Activated CD4-positive, CD25-positive, alpha-beta regulatory T cell treated with anti-CD3 and anti-CD28 coated beads, Interleukin-2, amount 50 U/mL, for 16 hours (primary cell): Measurements from ENCODE around the gene NRAP.

Source experiments
- DNase-seq: peaks from one replicate; pipeline ENCODE4 v3.0.0-alpha.2; 2020; ENCODE audit warnings: low read depth, low spot score

NRAP gene

DNA sequence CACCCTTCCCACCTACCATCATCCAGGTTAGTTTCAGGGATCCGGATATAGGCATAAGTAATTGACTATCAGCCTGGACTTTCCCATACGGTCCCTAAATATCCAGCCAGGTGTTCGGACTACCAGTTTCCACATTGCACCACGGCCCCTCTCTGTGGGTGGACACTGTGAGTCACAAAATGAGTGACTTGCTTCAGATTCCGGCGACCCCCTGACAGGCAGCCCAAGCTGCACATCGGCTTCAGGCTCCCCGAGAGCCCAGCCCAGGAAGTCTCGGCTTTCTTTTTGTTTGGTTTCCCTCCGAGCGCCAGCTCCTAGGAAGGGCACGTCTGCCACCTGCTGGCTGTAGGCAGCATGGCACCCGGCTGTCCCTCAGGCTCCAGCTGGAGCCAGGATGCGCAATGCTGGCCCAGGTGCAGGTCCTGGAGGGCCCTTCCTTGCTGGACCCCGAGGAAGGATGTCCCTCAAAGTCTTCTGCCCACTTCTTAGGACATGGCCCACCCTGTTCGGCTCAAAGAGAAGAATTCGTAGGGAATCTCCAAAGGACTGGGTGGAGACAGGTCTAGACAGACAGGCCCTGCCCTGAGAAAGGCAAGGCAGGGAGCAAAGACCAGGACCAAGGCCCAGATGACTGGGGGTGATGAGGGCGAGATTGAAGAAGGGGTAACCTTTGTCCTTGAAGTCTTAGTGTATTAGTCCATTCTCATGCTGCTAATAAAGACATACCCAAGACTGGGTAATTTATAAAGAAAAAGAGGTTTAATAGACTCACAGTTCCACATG lies 100.3 kb downstream of the NRAP start:
- peak; percentile 24 for DNase-seq

DNA sequence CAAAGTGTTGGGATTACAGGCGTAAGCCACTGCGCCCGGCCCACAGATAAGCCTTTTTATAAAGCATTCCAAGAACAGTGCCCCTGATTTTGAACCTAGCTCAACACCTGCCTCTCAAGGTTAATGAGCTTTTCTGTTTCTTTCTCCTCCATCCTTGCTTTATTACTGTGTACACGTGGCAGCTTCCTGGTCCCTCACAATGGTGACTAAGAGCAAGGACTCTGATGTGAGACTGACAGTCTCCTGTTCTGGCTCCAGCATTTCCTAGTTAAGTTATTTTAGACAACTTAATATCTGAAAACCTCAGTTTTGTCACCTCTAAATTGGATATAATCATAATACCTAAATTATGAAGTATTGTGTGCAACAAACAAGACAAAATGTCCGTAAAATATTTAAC lies 101.1 kb downstream of the NRAP start:
- DNase-seq = no peak

DNA sequence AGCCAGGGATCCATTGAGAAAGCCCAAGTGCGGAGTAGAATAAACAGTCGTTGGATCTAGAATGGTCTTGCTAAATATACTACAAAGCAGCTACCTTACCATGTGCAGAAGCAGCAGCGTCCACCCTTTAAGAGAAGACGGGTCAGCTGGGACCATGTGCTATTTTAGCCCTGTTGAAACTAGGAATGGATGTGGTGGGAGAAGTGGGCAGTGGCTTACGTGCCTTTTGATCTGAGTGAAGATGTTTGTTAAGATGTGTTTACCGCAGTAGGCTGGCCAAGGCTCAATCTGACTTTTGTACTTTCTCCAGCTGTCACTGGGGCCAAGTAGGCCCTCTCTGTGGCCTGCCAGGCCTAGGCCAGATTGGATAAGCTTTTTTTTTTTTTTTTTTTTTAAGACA lies 101.8 kb downstream of the NRAP start:
- DNase-seq = no peak

DNA sequence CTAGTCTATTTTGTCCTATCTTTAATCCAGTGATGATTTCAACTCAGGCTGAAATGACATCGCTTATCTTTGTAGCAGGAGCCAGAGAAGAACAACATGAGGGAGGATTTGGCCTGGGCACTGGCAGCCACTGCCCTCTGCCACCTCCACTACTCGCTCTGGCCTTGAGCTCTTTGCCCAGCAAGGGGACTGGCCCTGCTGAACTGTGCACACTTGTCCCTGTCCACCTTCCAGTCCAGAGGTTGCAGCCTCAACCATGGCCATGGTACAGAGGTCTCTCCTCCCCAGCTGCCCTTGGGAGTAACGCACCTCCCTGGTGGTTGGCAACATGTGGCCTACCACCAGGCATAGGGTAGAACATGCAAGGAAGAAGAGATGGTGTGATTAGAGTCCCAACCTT lies 102.6 kb downstream of the NRAP start:
- DNase-seq = no peak

DNA sequence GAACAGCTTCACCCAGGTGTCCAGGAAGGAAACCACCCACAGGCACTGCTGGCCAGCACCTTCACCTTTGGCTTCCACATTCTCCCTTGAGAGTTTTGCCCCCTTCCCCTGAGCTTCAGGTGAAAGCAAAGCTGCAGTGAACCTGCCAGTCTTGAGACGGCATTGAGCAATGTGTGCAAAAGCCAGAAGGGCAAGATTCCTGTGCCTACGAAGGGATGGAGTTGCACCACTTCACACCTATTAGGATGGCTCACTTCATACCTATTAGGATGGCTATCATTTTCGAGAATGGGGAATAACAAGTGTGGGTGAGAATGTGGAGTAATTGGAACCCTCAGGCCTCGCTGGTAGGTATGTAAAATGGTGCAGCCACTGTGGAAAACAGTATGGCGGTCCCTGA lies 103.8 kb downstream of the NRAP start:
- DNase-seq = no peak

DNA sequence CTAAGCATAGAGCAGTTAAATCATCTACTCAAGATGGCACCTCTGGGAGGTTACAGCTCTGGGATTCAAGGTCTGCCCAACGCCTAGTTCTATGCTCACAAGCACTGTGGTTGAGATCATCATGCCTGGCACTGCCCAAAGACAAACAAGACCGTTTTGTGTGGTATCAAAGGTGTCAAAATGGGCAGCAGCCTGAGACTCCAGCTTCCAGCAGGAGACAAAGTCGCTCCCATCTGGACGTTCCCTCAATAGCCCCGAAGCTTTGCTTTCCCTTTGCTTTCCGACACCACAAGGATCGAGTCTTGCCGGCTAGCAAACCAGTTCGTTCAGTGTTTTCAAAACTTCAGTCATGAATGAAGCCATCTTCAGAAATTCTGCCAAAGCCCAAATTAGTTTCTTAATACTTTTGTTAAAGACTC lies 105.9 kb downstream of the NRAP start:
- DNase-seq = no peak

DNA sequence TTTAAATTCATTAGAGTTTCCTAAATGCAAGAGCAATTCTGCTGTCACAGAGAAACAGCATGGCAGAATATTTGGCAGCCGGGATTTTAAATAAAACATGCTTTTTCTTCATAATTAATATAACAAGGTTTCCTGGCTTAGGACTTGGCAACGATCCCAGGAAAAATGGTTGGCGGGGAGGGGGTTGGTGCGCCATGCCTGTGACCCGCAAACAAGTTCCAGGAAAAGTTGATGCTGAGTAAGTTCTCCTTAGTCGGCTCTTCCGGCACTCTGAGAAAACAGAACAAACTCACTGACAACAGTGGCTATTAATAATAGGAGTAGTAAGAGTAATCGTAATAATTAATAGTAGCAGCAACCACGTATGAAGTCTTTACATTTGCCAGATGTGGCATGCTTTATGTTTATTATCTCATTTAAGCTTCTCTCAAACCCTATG lies 106.4 kb downstream of the NRAP start:
- DNase-seq = no peak

DNA sequence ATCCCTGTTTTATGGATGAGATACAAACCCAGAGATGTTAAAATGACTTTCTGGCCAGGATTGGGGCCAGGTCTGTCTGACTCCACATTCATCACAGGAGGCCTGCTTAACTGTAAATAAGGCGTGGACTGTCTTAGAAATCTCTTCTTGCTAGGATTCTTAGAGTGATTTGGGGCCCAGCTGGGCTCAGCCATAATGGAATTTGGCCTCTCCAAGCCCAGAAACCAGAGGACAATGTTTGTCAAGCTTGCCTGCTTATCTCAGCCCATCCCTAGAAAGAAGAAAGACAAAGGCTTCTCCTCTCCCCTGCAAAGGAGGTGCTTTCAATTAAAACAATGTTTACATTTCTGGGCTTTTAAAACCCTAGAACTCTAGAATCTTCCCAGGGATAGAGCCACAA lies 108.1 kb downstream of the NRAP start:
- no peak for DNase-seq

DNA sequence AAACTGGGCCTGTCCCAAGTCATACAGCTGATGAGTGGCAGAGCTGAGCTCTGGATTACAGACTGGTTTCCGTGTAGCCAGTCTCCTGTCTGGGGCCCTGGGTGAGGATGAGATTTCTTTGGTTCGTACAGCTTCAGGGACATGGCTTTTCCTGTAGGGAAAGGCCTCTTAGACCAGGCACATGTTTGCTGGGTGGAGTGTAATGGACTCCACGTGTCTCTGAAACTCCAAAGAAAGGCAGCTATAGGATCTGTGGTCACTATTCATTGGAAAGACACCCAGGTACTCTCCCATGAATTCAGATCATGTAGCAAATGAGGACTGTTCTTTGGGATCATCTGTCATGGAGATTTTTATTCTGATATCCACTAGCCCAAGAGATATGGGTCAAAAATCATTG lies 108.6 kb downstream of the NRAP start:
- DNase-seq = no peak

DNA sequence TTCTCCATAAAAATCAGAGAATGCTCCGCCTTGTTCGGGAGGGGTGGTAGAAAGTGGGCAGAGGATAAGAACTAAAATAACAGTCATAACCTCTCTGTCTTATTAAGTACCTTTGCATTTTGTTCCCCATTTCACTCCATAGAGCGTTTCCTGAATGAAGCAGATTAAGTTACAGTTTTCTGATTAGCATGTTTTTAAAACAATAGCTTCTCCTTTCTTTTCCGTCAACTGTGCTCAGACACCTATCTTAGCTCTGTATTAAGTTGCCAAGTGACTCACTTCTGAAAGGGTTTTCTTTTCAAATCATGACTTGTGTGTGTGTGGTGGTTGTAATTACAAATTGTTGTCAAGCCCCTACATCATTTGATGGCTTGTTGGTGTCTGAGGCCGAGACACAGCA lies 109.6 kb downstream of the NRAP start:
- no peak for DNase-seq

DNA sequence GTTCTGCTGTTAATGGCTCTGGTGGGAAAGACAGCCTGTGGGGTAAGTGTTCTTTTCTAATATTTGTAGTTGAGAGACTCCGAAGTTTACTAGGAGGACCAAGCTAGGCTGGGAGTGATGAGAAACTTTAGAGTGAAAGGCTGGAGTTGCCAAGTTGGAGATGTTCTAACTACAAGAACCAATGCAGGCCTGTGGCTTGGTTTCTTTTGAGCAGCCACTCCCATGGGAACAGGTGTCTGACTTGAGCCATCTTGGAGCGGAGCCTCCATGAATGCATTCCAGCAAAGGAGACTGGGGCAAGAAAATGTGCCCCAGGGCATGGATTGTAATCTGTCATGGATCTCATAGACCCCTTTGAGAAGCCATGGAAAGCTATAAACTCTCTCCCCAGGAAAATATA lies 110.7 kb downstream of the NRAP start:
- no peak for DNase-seq

DNA sequence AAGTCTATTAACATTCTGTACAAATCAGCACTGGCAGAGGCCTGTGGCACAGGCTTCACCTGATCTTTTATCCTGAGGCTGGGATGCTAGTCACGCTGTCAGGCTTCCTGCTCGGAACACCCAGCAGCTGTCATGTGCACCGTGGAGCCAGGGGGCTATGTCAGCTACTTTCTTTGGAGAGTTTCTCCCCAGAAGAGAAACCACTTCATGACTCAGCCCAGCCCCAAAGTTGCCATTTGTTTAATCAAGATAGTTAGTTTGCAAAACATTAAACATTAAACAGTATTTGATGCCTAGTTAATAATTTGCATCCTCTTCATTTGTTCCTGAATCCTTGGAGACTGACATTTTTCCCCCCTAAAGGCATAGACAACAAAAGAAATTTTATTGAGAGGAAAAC lies 111.1 kb downstream of the NRAP start, which contains the start of gene HABP2:
Gene HABP2, plus strand, starts transcription at position 353 of the 400 bp plus-strand sequence. CDS start 69 bp downstream, outside the sequence.
- no peak for DNase-seq

DNA sequence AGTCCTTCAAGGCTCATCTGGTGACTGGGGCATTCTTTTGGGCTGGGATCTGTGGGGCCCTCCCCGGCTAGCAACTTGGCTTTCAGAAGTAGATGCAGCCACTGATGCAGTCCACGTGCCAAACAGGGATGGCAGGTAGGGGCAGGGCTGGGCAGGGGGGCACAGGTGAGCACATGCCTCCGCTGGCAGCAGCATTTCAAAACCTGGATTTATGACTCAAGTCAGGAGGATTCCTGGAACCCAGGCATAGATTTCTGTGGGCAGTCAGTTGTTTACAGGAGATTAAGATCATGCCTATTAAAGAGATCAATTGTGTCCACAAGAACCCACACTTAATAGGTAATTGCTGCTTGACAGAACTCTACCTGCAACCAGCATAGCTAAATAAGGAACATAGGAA lies 111.8 kb downstream of the NRAP start:
- no peak for DNase-seq

DNA sequence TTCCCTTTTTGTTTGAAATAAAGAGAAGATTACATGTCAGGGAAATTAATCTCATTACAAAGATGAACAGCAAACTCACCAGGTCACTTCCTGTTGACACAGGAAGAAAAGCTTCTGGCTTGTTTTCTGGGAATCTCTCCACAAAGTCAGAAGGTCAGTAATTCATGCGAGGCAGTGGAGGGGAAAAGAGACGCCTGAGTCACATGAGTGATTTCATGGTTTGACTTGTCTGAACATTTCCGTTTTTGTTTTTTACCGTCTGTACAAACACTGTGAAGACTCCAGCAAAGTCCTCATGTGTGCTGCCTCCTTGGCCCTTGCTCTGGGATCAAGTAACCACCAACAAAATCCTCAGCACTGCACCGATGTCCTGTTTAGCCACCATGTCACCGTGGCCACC lies 113.5 kb downstream of the NRAP start:
- no peak for DNase-seq

DNA sequence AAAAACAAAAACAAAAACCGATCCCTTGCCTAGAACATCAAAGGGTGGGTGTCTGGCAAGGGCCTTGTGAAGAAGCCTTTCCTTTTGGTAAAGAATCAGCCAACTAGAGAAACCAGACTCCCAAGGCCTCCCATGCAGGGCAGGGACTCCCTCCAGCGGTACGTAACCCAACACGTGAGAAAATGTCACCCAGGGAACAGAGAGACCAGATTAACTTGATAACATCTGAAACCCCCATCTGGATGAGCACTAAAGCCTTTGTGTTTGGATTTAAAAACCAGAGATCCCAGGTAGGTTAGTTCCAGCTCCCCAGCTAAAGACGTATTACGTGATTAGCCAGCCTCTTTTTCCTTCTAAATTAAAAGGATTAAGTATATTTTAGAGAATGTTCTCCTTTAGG lies 114.0 kb downstream of the NRAP start:
- no peak for DNase-seq

DNA sequence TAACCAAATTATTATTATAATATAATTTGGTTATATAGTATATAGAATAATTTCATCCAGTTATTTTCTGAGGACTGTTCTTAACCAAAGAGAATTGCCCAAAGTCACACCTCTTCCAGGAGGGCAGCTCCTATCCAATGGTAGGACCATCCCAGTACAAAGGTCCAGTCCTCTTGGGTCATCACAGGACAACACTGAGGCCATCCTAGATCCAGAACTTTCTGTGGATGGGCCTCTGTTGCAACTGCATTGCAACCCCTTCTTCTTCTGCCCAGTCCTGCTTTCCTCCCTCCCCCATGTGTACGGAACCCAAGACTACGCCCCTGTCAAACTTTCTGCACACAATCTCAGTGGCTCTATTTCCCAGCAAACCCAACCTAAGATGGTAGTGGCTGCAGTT lies 116.4 kb downstream of the NRAP start:
- no peak for DNase-seq

DNA sequence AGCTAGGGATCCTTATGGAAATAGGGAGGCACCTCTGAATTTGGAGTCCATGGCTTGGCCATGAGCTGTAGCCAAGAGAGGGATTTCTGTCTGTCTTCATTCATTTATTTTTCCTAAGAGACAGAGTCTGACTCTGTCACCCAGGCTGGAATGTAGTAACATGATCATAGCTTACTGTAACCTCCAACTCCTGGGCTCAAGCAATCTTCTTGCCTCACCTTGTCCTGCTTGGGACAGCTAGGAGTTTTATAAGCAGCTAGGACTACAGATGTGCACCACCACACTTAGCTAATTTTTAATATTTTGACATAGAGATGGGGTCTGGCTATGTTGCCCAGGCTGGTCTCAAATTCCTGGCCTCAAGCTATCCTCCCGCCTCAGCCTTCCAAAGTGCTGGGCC lies 119.4 kb downstream of the NRAP start:
- DNase-seq = no peak

DNA sequence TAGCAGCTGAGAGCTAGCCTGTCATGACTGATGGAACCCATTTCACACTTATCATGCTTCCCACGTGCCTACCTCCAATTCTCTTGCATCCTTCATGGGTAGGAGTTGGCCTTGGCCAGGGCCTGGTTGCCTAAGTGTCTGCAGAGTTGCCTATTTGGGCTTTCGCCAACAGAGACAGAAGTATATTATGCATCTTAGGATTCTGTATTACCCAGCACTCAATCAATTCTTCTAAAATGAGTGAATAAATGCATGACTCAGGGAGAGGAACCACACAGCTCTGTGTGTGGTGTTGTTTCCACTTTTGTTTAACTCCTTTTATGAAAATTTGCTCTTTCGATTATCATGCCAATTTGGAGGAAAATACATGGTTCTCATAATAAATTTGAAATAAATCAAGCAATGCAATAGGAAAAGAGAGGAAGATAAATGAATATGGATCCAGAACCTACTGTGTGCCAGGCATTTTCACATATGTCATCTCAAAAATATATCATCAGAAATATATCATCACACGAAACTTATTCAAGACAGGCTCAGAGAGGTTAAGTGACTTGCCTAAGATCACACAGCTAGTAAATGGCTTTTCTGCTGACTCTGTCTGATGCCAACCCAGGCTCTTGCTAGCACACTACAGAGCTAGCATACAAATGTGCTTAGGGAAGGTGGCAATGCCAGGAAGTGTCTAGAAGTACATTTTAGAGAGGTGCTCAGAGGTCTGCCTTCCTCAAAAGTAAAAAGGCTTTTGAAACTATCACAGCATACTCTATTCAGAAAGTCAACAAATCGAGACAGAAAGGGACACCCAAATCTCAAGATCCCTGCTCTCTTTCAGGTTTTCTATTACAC lies 120.5 kb downstream of the NRAP start:
- DNase-seq = no peak

DNA sequence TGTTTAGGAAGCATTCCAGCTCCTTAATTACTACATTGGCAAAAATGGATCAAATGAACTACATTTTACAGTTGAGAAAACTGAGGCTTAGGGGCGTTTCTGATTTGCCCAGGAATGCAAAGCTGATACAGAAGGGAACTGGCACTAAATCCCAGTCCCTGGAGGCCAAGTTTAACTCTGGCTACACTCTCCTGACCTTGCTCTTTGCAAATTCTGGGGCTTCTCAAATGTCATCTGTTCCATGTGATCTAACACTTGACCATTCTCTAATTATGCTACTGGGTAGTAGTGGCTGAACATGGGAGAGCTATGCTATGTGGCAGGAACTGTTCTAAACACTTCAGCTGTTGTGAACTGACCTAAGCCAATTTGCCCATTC lies 122.3 kb downstream of the NRAP start:
- DNase-seq = no peak

DNA sequence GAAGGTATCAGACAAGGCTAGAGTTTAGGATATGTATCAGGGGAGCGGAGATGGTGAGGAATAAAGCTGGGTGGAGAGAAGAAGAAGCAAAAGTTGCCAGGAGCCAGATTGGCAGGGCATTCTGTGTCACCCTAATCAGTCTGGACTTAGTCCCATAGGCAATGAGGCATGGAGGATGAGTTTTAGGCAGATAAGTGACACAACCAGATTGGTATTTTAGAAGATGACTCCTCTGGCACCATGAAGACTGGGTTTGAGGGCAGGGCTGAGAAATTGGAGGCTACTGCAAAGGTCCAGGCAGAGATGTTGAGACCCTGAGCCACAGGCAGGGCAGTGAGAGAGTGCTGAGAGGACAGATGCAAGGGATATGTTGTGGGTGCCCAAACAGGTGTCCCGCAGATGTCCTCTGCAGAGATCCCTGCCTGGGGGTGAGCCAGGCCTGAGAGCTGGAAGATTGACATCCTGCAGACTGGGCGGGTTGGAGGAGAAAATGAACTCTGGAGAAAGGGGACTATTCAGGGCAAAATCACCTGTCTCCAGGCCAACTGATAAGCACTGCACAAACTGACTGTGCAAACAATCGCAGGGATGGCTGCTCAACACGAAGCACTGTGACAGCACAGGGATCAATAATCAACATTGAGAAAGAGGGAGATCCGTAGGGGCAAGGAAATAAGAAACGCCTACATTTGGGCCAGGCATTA lies 122.8 kb downstream of the NRAP start:
- no peak for DNase-seq

DNA sequence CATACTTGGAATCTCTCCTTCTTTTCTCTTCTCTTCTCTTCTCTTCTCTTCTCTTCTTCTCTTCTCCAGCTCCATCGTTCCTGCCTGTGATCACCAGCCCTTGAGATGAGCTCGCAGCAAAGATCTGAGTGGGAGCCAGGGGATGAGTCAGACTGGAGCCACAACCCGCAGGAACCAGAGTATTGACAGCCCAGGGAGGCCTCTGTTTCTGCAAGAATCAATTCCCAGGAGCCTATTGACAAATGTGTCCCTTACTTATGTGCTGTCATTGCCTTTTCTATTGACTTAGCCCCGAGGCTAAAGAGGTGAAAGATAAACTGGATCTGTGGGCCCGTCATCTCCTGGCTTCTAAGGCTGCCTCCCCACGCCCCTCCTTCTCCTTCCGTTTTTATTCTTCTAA lies 124.1 kb downstream of the NRAP start:
- DNase-seq = no peak
